Skeletal muscle satellite cell (primary cell): ENCODE data around the gene GGA1.
A peak's percentile ranks its signal among the peaks of the same experiment; 100 is the strongest.
"Not testable (repeated sequence)": the region's sequence is repeated elsewhere in the genome, so short reads cannot be mapped to it uniquely, and the experiment has no call there.

Source experiments
- H3K27me3 ChIP-seq: 2 replicates; pipeline ENCODE4 v1.7.0; 2013; ENCODE audit warnings: low read length; ENCODE audit not compliant: control insufficient read depth, insufficient read depth
- H3K36me3 ChIP-seq: 2 replicates; pipeline ENCODE4 v1.7.0; 2013; ENCODE audit warnings: mild to moderate bottlenecking, control low read depth, low read length; ENCODE audit not compliant: insufficient read depth
- H3K4me1 ChIP-seq: 2 replicates; pipeline ENCODE4 v1.7.0; 2013; ENCODE audit warnings: low read length; ENCODE audit not compliant: control insufficient read depth, insufficient read depth
- H3K4me2 ChIP-seq: 2 replicates; pipeline ENCODE4 v1.7.0; 2013; ENCODE audit warnings: mild to moderate bottlenecking, low read length
- H3K4me3 ChIP-seq: 2 replicates; pipeline ENCODE4 v1.7.0; 2013; ENCODE audit warnings: low read length
- H3K9ac ChIP-seq: 2 replicates; pipeline ENCODE4 v1.7.0; 2013; ENCODE audit warnings: mild to moderate bottlenecking, low read depth, low read length, moderate library complexity
- H3K9me3 ChIP-seq: replicated peaks from 2 replicates; pipeline ENCODE4 v1.7.0; 2013; ENCODE audit warnings: mild to moderate bottlenecking, control low read depth, low read length

The GGA1 gene

GRCh38 chr22:37575490-37576003 is 33.1 kb upstream of the GGA1 start:
- H3K4me2 ChIP-seq = no peak overlapping the region
- H3K36me3 ChIP-seq = peaks cover 1% of the 10 kb centered on the region
- no peak overlapping the region for H3K9ac ChIP-seq
- H3K4me3 ChIP-seq = no peak overlapping the region
- peaks cover 4% of the 10 kb centered on the region for H3K4me1 ChIP-seq
- H3K9me3 ChIP-seq = no peaks in the 10 kb centered on the region
- H3K27me3 ChIP-seq = no peaks in the 10 kb centered on the region

GRCh38 chr22:37578002-37578401 is 30.6 kb upstream of the GGA1 start:
- no peaks in the 10 kb centered on the region for H3K9me3 ChIP-seq
- H3K4me3 ChIP-seq = no peak overlapping the region
- H3K9ac ChIP-seq = no peak overlapping the region
- H3K27me3 ChIP-seq = peaks cover 16% of the 10 kb centered on the region
- peaks cover 9% of the 10 kb centered on the region for H3K4me1 ChIP-seq
- no peaks in the 10 kb centered on the region for H3K36me3 ChIP-seq
- H3K4me2 ChIP-seq = no peak overlapping the region

GRCh38 chr22:37581504-37581903 is 27.1 kb upstream of the GGA1 start:
- peaks cover 5% of the 10 kb centered on the region for H3K4me1 ChIP-seq
- H3K9ac ChIP-seq = no peak overlapping the region
- no peaks in the 10 kb centered on the region for H3K9me3 ChIP-seq
- H3K4me3 ChIP-seq = no peak overlapping the region
- no peaks in the 10 kb centered on the region for H3K36me3 ChIP-seq
- H3K4me2 ChIP-seq = peak overlapping the region; percentile 7
- peaks cover 24% of the 10 kb centered on the region for H3K27me3 ChIP-seq

- Histone ChIP-seq H3K9me3 (no peaks in the 10 kb centered on the region), H3K4me3 (no peak overlapping the region), H3K4me2 (no peak overlapping the region), H3K27me3 (peaks cover 24% of the 10 kb centered on the region), H3K4me1 (peaks cover 5% of the 10 kb centered on the region), H3K36me3 (no peaks in the 10 kb centered on the region), H3K9ac (no peak overlapping the region)
These were observed 26.1 kb upstream of the GGA1 start for GRCh38 chr22:37582526-37582925.

GRCh38 chr22:37588546-37589215 is 20.0 kb upstream of the GGA1 start:
- Histone ChIP-seq H3K4me3 (no peak overlapping the region), H3K36me3 (no peaks in the 10 kb centered on the region), H3K4me2 (no peak overlapping the region), H3K9me3 (no peaks in the 10 kb centered on the region), H3K4me1 (no peaks in the 10 kb centered on the region), H3K27me3 (peaks cover 25% of the 10 kb centered on the region), H3K9ac (no peak overlapping the region)

GRCh38 chr22:37589636-37590035 is 19.0 kb upstream of the GGA1 start:
- Histone ChIP-seq H3K27me3 (peaks cover 21% of the 10 kb centered on the region), H3K9ac (no peak overlapping the region), H3K4me2 (no peak overlapping the region), H3K4me1 (no peaks in the 10 kb centered on the region), H3K36me3 (no peaks in the 10 kb centered on the region), H3K4me3 (no peak overlapping the region), H3K9me3 (no peaks in the 10 kb centered on the region)

GRCh38 chr22:37591081-37591480 is 17.6 kb upstream of the GGA1 start:
- not testable (repeated sequence) for H3K4me3 ChIP-seq, H3K4me1 ChIP-seq, H3K36me3 ChIP-seq, H3K9ac ChIP-seq, H3K4me2 ChIP-seq, H3K9me3 ChIP-seq
- peaks cover 18% of the 10 kb centered on the region for H3K27me3 ChIP-seq

- Histone ChIP-seq H3K4me3 (no peak overlapping the region), H3K4me2 (peak overlapping the region; percentile 38)
These were observed 16.7 kb upstream of the GGA1 start for GRCh38 chr22:37591823-37592404.

GRCh38 chr22:37594237-37594636 is 14.4 kb upstream of the GGA1 start:
- peaks cover 4% of the 10 kb centered on the region for H3K4me1 ChIP-seq
- H3K9me3 ChIP-seq = no peaks in the 10 kb centered on the region
- H3K4me2 ChIP-seq = no peak overlapping the region
- no peak overlapping the region for H3K9ac ChIP-seq
- no peak overlapping the region for H3K4me3 ChIP-seq
- H3K36me3 ChIP-seq = no peaks in the 10 kb centered on the region
- peaks cover 8% of the 10 kb centered on the region for H3K27me3 ChIP-seq

More at GRCh38 chr22:37591823-37592404, 16.7 kb upstream of the GGA1 start:
- no peaks in the 10 kb centered on the region for H3K36me3 ChIP-seq
- H3K9me3 ChIP-seq = no peaks in the 10 kb centered on the region
- H3K4me1 ChIP-seq = no peaks in the 10 kb centered on the region
- no peak overlapping the region for H3K9ac ChIP-seq
- H3K27me3 ChIP-seq = peaks cover 18% of the 10 kb centered on the region

GRCh38 chr22:37599153-37599552 is 9.5 kb upstream of the GGA1 start:
- no peak overlapping the region for H3K4me3 ChIP-seq
- peaks cover 14% of the 10 kb centered on the region for H3K4me1 ChIP-seq
- no peak overlapping the region for H3K9ac ChIP-seq
- no peak overlapping the region for H3K4me2 ChIP-seq
- peaks cover 15% of the 10 kb centered on the region for H3K27me3 ChIP-seq
- no peaks in the 10 kb centered on the region for H3K36me3 ChIP-seq
- no peaks in the 10 kb centered on the region for H3K9me3 ChIP-seq

- peak overlapping the region; percentile 63 for H3K4me2 ChIP-seq
- H3K27me3 ChIP-seq = peaks cover 23% of the 10 kb centered on the region
- no peak overlapping the region for H3K9ac ChIP-seq
- no peaks in the 10 kb centered on the region for H3K36me3 ChIP-seq
- peaks cover 14% of the 10 kb centered on the region for H3K4me1 ChIP-seq
- H3K4me3 ChIP-seq = no peak overlapping the region
- H3K9me3 ChIP-seq = no peaks in the 10 kb centered on the region
These were observed 7.5 kb upstream of the GGA1 start for GRCh38 chr22:37601203-37601539.
